HepG2 (cell line): ENCODE measurements around the gene RPL18. TPM values are rescaled to one million over a fixed set of nuclear protein-coding genes. Genes with fewer than 3 reads are reported as not detected.

Experiments used
- ELF4 ChIP-seq: sonication (generic); formaldehyde crosslinking; IDR thresholded peaks from 2 replicates; pipeline ENCODE4 v1.5.0; 2020; ENCODE audit warnings: missing genetic modification reagents, mild to moderate bottlenecking, moderate library complexity, borderline replicate concordance
- HNF4G ChIP-seq, 2 experiments: sonication (generic) in 1 of 2; formaldehyde crosslinking in 1 of 2; IDR thresholded peaks; 2 replicates each; pipeline versions ENCODE4 v1.4.0 to v1.6.1; 2011 to 2020; ENCODE audit warnings: borderline replicate concordance in 2 of 2, low read depth in 2 of 2, mild to moderate bottlenecking in 2 of 2, low read length in 1 of 2, missing genetic modification reagents in 1 of 2, moderate library complexity in 1 of 2
- HNRNPL ChIP-seq: fragments of 200-400 bp; formaldehyde crosslinking; IDR thresholded peaks from 2 replicates; pipeline ENCODE4 v1.6.1; 2017; ENCODE audit warnings: mild to moderate bottlenecking, low read depth, low read length
- RFX1 ChIP-seq: fragments of 450-650 bp; IDR thresholded peaks from 2 replicates; pipeline ENCODE4 v1.6.1; 2017
- SP140L ChIP-seq: sonication (generic); formaldehyde crosslinking; IDR thresholded peaks from 2 replicates; pipeline ENCODE4 v1.4.0; 2020; ENCODE audit warnings: missing genetic modification reagents, borderline replicate concordance
- SRSF4 ChIP-seq: fragments of 200-400 bp; formaldehyde crosslinking; IDR thresholded peaks from one replicate; pipeline ENCODE4 v1.6.1; 2018; ENCODE audit warnings: mild to moderate bottlenecking, low read depth, low read length, moderate library complexity; ENCODE audit not compliant: poor library complexity, severe bottlenecking
- TERF1 ChIP-seq: sonication (generic); formaldehyde crosslinking; IDR thresholded peaks from 2 replicates; pipeline ENCODE4 v1.8.0; 2022; ENCODE audit warnings: mild to moderate bottlenecking, missing genetic modification reagents, moderate library complexity
- TSC22D2 ChIP-seq: sonication (generic); formaldehyde crosslinking; IDR thresholded peaks from 2 replicates; pipeline ENCODE4 v1.5.1; 2020; ENCODE audit warnings: missing genetic modification reagents, mild to moderate bottlenecking, borderline replicate concordance
- ZMAT5 ChIP-seq: sonication (generic); formaldehyde crosslinking; IDR thresholded peaks from 2 replicates; pipeline ENCODE4 v1.5.0; 2020; ENCODE audit warnings: mild to moderate bottlenecking, low read depth, missing genetic modification reagents, borderline replicate concordance
- ZNF292 ChIP-seq: sonication (generic); formaldehyde crosslinking; IDR thresholded peaks from 2 replicates; pipeline ENCODE4 v1.8.1; 2022; ENCODE audit warnings: mild to moderate bottlenecking, low read depth, missing genetic modification reagents, borderline replicate concordance
- ZNF30 ChIP-seq: sonication (generic); formaldehyde crosslinking; IDR thresholded peaks from 2 replicates; pipeline ENCODE4 v1.5.0; 2020; ENCODE audit warnings: mild to moderate bottlenecking, missing genetic modification reagents
- ZNF549 ChIP-seq: sonication (generic); formaldehyde crosslinking; IDR thresholded peaks from 2 replicates; pipeline ENCODE4 v1.5.0; 2020; ENCODE audit warnings: missing genetic modification reagents
- ZNF550 ChIP-seq: sonication (generic); formaldehyde crosslinking; IDR thresholded peaks from 2 replicates; pipeline ENCODE4 v1.4.0; 2020; ENCODE audit warnings: mild to moderate bottlenecking, missing genetic modification reagents, borderline replicate concordance
- ZNF562 ChIP-seq: sonication (generic); formaldehyde crosslinking; IDR thresholded peaks from 2 replicates; pipeline ENCODE4 v1.8.0; 2022; ENCODE audit warnings: missing genetic modification reagents, borderline replicate concordance
- ZNF639 ChIP-seq: conservative IDR thresholded peaks from 2 replicates; pipeline ENCODE4 v1.6.1; 2018; ENCODE audit warnings: missing genetic modification reagents
- ZNF766 ChIP-seq: sonication (generic); formaldehyde crosslinking; IDR thresholded peaks from 2 replicates; pipeline ENCODE4 v1.5.0; 2020; ENCODE audit warnings: missing genetic modification reagents, borderline replicate concordance
- ZNF83 ChIP-seq: sonication (generic); formaldehyde crosslinking; IDR thresholded peaks from 2 replicates; pipeline ENCODE4 v1.4.0; 2020; ENCODE audit warnings: missing genetic modification reagents, mild to moderate bottlenecking, borderline replicate concordance
- polyA plus RNA-seq, 8 experiments: library from polyadenylated mRNA; depleted of rRNA in 3 of 8; stranded (reverse) in 7 of 8; unstranded in 1 of 8; fragments of >200 nt; fragmentation: Illumina TruSeq in 4 of 8; extraction: Trizol in 4 of 8; gene quantifications; 2 replicates each; pipeline versions ENCODE4 v1.2.1 to v1.2.3, GENCODE V29; 2011 to 2016; ENCODE audit warnings: low read depth in 4 of 8, missing spikeins in 1 of 8, mixed read lengths in 1 of 8; ENCODE audit not compliant: insufficient read depth in 1 of 8
- total RNA-seq, 5 experiments: library from RNA; depleted of rRNA; stranded (reverse); fragments of >200 nt; fragmentation: Illumina TruSeq; extraction: Trizol; gene quantifications; 2 replicates each; pipeline ENCODE4 v1.2.3, GENCODE V29; 2016; ENCODE audit warnings: low read depth in 1 of 5
- TF ChIP-seq, protein P1 (sequence below): sonication (generic); formaldehyde crosslinking; IDR thresholded peaks from 2 replicates; pipeline ENCODE4 v1.4.0; 2020; ENCODE audit warnings: missing genetic modification reagents, low read depth, mild to moderate bottlenecking, borderline replicate concordance
- TF ChIP-seq, protein P2 (sequence below), 2 experiments: sonication (generic) in 1 of 2; formaldehyde crosslinking in 1 of 2; IDR thresholded peaks; 2 replicates each; pipeline versions ENCODE4 v1.5.1 to v1.6.1; 2011 to 2020; ENCODE audit warnings: borderline replicate concordance in 1 of 2, low read depth in 1 of 2, low read length in 1 of 2, mild to moderate bottlenecking in 1 of 2, missing genetic modification reagents in 1 of 2, moderate library complexity in 1 of 2
- TF ChIP-seq, protein P3 (sequence below): sonication (generic); formaldehyde crosslinking; IDR thresholded peaks from 2 replicates; pipeline ENCODE4 v1.9.0; 2022; ENCODE audit warnings: low read depth, missing genetic modification reagents

The RPL18 gene
- total and polyA plus RNA-seq, 2 of the 13 experiments (the other 11 are each of a cell fraction or from before 2014, with no cell fraction given) = 1,485 to 1,639 TPM

- TF ChIP-seq, protein P1, sequence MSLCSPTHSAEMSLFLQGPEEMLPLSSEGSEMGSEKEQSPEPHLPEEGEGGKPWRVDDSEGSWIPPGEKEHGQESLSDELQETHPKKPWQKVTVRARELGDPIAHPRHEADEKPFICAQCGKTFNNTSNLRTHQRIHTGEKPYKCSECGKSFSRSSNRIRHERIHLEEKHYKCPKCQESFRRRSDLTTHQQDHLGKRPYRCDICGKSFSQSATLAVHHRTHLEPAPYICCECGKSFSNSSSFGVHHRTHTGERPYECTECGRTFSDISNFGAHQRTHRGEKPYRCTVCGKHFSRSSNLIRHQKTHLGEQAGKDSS (CRISPR knock-in tag) = peak; percentile 68
- TF ChIP-seq TERF1 (CRISPR knock-in tag) = 0 out of 2 replicates have a peak, but pooled peaks have one; percentile 65
- no peak for TF ChIP-seq HNF4G (IDR thresholded peaks at IDR 0.05; ENCODE audit: borderline replicate concordance, low read depth, low read length)
- no peak for TF ChIP-seq HNF4G (CRISPR knock-in tag; IDR thresholded peaks at IDR 0.05; ENCODE audit: borderline replicate concordance, low read depth)
- TF ChIP-seq ZNF562 = peak; percentile 77; the same call in 1 of the 2 replicates
- TF ChIP-seq, protein P2, sequence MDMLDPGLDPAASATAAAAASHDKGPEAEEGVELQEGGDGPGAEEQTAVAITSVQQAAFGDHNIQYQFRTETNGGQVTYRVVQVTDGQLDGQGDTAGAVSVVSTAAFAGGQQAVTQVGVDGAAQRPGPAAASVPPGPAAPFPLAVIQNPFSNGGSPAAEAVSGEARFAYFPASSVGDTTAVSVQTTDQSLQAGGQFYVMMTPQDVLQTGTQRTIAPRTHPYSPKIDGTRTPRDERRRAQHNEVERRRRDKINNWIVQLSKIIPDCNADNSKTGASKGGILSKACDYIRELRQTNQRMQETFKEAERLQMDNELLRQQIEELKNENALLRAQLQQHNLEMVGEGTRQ (IDR thresholded peaks at IDR 0.05; ENCODE audit: low read depth, low read length) = peak; percentile 51
- TF ChIP-seq, protein P2 (CRISPR knock-in tag; IDR thresholded peaks at IDR 0.05; ENCODE audit: borderline replicate concordance) = peak; percentile 65; the same call in 1 of the 2 replicates
- no peak for TF ChIP-seq ZNF549 (CRISPR knock-in tag)
- no peak for TF ChIP-seq SRSF4
- no peak for TF ChIP-seq ZNF30
- TF ChIP-seq ZNF766 (CRISPR knock-in tag) = no peak
- TF ChIP-seq, protein P3, sequence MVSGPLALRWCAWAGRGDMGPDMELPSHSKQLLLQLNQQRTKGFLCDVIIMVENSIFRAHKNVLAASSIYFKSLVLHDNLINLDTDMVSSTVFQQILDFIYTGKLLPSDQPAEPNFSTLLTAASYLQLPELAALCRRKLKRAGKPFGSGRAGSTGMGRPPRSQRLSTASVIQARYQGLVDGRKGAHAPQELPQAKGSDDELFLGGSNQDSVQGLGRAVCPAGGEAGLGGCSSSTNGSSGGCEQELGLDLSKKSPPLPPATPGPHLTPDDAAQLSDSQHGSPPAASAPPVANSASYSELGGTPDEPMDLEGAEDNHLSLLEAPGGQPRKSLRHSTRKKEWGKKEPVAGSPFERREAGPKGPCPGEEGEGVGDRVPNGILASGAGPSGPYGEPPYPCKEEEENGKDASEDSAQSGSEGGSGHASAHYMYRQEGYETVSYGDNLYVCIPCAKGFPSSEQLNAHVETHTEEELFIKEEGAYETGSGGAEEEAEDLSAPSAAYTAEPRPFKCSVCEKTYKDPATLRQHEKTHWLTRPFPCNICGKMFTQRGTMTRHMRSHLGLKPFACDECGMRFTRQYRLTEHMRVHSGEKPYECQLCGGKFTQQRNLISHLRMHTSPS (CRISPR knock-in tag) = no peak; the same call in 1 of the 2 replicates
- peak; percentile 21; the same call in 1 of the 2 replicates for TF ChIP-seq TSC22D2
- no peak for TF ChIP-seq ZNF550 (CRISPR knock-in tag)
- TF ChIP-seq ZNF83 (CRISPR knock-in tag) = peak; percentile 84; the same call in 1 of the 2 replicates
- peak; percentile 87; the same call in 1 of the 2 replicates for TF ChIP-seq ELF4 (CRISPR knock-in tag)
- peak; percentile 70; the same call in 1 of the 2 replicates for TF ChIP-seq ZNF639 (CRISPR knock-in tag)
- no peak for TF ChIP-seq ZMAT5 (CRISPR knock-in tag)
- no peak for TF ChIP-seq ZNF292 (CRISPR knock-in tag)
- 0 out of 2 replicates have a peak, but pooled peaks have one; percentile 28 for TF ChIP-seq HNRNPL
- TF ChIP-seq RFX1 = no peak
- no peak for TF ChIP-seq SP140L (CRISPR knock-in tag)
Measured at GRCh38 chr19:48637449-48637947, 18.5 kb upstream of the RPL18 start (continued).
